K562 (cell line): ENCODE measurements around the gene ATG4D. TPM values are rescaled to one million over a fixed set of nuclear protein-coding genes. Genes with fewer than 3 reads are reported as not detected.

Experiments
- BRD9 ChIP-seq: fragments of 450-650 bp; IDR thresholded peaks from 2 replicates; pipeline ENCODE4 v1.6.1; 2018; ENCODE audit warnings: low read depth; ENCODE audit not compliant: partially characterized antibody
- CREM ChIP-seq: IDR thresholded peaks from 2 replicates; pipeline ENCODE4 v1.6.1; 2014; ENCODE audit warnings: antibody characterized with exemption, low read depth
- CSDE1 ChIP-seq, 2 experiments: fragments of 450-650 bp; IDR thresholded peaks; 2 replicates each; pipeline ENCODE4 v1.6.1; 2016; ENCODE audit warnings: mild to moderate bottlenecking in 1 of 2
- EGR1 ChIP-seq: fragments of 450-650 bp; conservative IDR thresholded peaks from 2 replicates; pipeline ENCODE4 v1.6.1; 2017; ENCODE audit warnings: mild to moderate bottlenecking
- EP300 ChIP-seq: IDR thresholded peaks from 2 replicates; pipeline ENCODE4 v1.6.1; 2012; ENCODE audit warnings: low read length, improper control_type of control experiment
- JUND ChIP-seq, 2 experiments: IDR thresholded peaks; 2 replicates in 1 of 2; 3 replicates in 1 of 2; pipeline ENCODE4 v1.6.1; 2011; ENCODE audit warnings: borderline replicate concordance in 2 of 2, low read depth in 2 of 2, low read length in 2 of 2, improper control_type of control experiment in 1 of 2, missing biosample characterization in 1 of 2, missing genetic modification characterization in 1 of 2, missing genetic modification reagents in 1 of 2
- KLF10 ChIP-seq: fragments of 250-450 bp; sonication (Bioruptor Pico); IDR thresholded peaks from 2 replicates; pipeline ENCODE4 v1.6.1; 2021; ENCODE audit warnings: matching md5 sums
- L3MBTL2 ChIP-seq: fragments of 450-650 bp; IDR thresholded peaks from 2 replicates; pipeline ENCODE4 v1.6.1; 2016; ENCODE audit warnings: mild to moderate bottlenecking, moderate library complexity
- MTF1 ChIP-seq: fragments of 250-450 bp; sonication (Bioruptor Pico); IDR thresholded peaks from 2 replicates; pipeline ENCODE4 v1.9.0; 2021; ENCODE audit warnings: moderate library complexity, mild to moderate bottlenecking, inconsistent platforms, borderline replicate concordance
- MXI1 ChIP-seq: IDR thresholded peaks from 2 replicates; pipeline ENCODE4 v1.6.1; 2011; ENCODE audit warnings: low read depth, mild to moderate bottlenecking, improper control_type of control experiment, low read length
- NFRKB ChIP-seq: fragments of 450-650 bp; IDR thresholded peaks from 2 replicates; pipeline ENCODE4 v1.6.1; 2016; ENCODE audit warnings: low read depth
- NR2C1 ChIP-seq, 2 experiments: fragments of 450-650 bp; IDR thresholded peaks; 2 replicates each; pipeline ENCODE4 v1.6.1; 2017; ENCODE audit warnings: mild to moderate bottlenecking in 2 of 2, antibody characterized with exemption in 1 of 2, inconsistent platforms in 1 of 2, missing compliant biosample characterization in 1 of 2, missing genetic modification characterization in 1 of 2
- POLR3G ChIP-seq: IDR thresholded peaks from 2 replicates; pipeline ENCODE4 v1.6.1; 2011; ENCODE audit not compliant: insufficient read length, insufficient replicate concordance; ENCODE audit errors: extremely low read depth
- RBM15 ChIP-seq: fragments of 200-400 bp; formaldehyde crosslinking; IDR thresholded peaks from 2 replicates; pipeline ENCODE4 v1.6.1; 2018; ENCODE audit warnings: mild to moderate bottlenecking, low read length, moderate library complexity; ENCODE audit not compliant: insufficient read depth
- RBM39 ChIP-seq: fragments of 200-400 bp; formaldehyde crosslinking; optimal IDR thresholded peaks from 2 replicates; pipeline ENCODE3; 2018; ENCODE audit warnings: low read depth, low read length
- RCOR1 ChIP-seq, 2 experiments: IDR thresholded peaks; 2 replicates each; pipeline ENCODE4 v1.6.1; 2012; ENCODE audit warnings: low read depth in 2 of 2, low read length in 2 of 2, borderline replicate concordance in 1 of 2, improper control_type of control experiment in 1 of 2
- U2AF1 ChIP-seq: fragments of 200-400 bp; formaldehyde crosslinking; optimal IDR thresholded peaks from 2 replicates; pipeline ENCODE3; 2017; ENCODE audit warnings: mild to moderate bottlenecking, low read depth, low read length, moderate library complexity
- ZFPM2 ChIP-seq: fragments of 250-450 bp; sonication (Bioruptor Pico); IDR thresholded peaks from 2 replicates; pipeline ENCODE4 v1.5.1; 2022; ENCODE audit warnings: mild to moderate bottlenecking
- ZKSCAN8 ChIP-seq: fragments of 200-800 bp; sonication (Bioruptor generic); IDR thresholded peaks from 2 replicates; pipeline ENCODE4 v1.6.1; 2016; ENCODE audit warnings: missing genetic modification characterization, missing compliant biosample characterization
- ZNF146 ChIP-seq: IDR thresholded peaks from one replicate; pipeline ENCODE4 v1.6.1; 2018; ENCODE audit warnings: missing compliant biosample characterization; ENCODE audit not compliant: unreplicated experiment
- ZNF165 ChIP-seq: fragments of 250-450 bp; sonication (Bioruptor Pico); IDR thresholded peaks from 2 replicates; pipeline ENCODE4 v1.4.0; 2020; ENCODE audit warnings: borderline replicate concordance
- ZNF780A ChIP-seq: fragments of 250-450 bp; sonication (Bioruptor Pico); IDR thresholded peaks from 2 replicates; pipeline ENCODE4 v1.5.0; 2021; ENCODE audit warnings: mild to moderate bottlenecking
- polyA plus RNA-seq, 8 experiments: library from polyadenylated mRNA; depleted of rRNA in 4 of 8; stranded (reverse) in 5 of 8; unstranded in 3 of 8; fragments of >200 nt; fragmentation: Nextera tagmentation in 2 of 8; fragmentation: Illumina TruSeq in 1 of 8; extraction: Ambion mirVana in 2 of 8; extraction: Trizol in 1 of 8; gene quantifications; 2 replicates each; pipeline versions ENCODE4 v1.2.1 to v1.2.3, GENCODE V29; 2011 to 2014; ENCODE audit warnings: inconsistent platforms in 1 of 8, missing spikeins in 1 of 8
- total RNA-seq, 7 experiments: library from RNA; depleted of rRNA in 6 of 7; stranded (reverse); fragments of >200 nt in 6 of 7; fragmentation: Illumina TruSeq in 2 of 7; extraction: Trizol in 2 of 7; gene quantifications; 2 replicates each; pipeline versions ENCODE4 v1.2.1 to v1.2.3, GENCODE V29; 2011 to 2021; ENCODE audit warnings: low replicate concordance in 1 of 7
- TF ChIP-seq, protein P1 (sequence below): fragments of 250-450 bp; sonication (Bioruptor Pico); IDR thresholded peaks from 2 replicates; pipeline ENCODE4 v1.5.1; 2021; ENCODE audit warnings: mild to moderate bottlenecking
- TF ChIP-seq, protein P2 (sequence below): fragments of 450-650 bp; formaldehyde crosslinking; IDR thresholded peaks from 2 replicates; pipeline ENCODE4 v1.4.0; 2020; ENCODE audit warnings: mild to moderate bottlenecking, moderate library complexity
- TF ChIP-seq, protein P3 (sequence below): fragments of 250-450 bp; sonication (Bioruptor Pico); IDR thresholded peaks from 2 replicates; pipeline ENCODE4 v1.8.0; 2021; ENCODE audit warnings: mild to moderate bottlenecking, moderate library complexity

ATG4D gene
- total and polyA plus RNA-seq, 9 of the 15 experiments (the other 6 are each of a cell fraction or from before 2014, with no cell fraction given): 0.51 to 66.1 (median 22.9) TPM

DNA sequence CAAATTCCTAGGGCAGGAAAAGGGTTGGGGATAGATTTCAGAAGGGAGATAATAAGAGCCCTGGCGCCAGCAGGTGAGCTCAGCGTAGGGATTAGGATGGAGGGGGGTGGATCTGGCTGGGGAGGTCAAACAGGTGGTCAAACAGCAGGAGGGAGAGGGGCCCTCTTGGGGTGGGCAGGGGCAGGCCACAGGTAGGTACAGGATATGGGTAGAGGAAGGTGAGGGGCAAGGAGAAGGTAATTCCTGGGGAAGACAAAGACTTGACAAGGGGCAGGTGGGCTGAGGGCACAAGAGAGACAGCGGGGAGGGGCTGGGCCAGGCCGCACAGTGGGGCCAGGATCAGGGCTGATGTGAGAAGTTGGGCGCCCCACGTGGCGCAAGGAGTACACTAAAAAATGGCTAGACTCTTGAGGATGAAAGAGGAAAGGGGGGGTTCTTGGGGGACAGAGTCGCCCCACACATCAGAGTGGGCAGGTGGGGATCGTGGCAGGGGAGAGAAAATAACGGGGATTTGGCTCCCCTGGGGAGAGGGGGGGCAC lies 21.4 kb downstream of the ATG4D start (continued):
- no peak for TF ChIP-seq MTF1 (CRISPR knock-in tag)
- TF ChIP-seq, protein P1, sequence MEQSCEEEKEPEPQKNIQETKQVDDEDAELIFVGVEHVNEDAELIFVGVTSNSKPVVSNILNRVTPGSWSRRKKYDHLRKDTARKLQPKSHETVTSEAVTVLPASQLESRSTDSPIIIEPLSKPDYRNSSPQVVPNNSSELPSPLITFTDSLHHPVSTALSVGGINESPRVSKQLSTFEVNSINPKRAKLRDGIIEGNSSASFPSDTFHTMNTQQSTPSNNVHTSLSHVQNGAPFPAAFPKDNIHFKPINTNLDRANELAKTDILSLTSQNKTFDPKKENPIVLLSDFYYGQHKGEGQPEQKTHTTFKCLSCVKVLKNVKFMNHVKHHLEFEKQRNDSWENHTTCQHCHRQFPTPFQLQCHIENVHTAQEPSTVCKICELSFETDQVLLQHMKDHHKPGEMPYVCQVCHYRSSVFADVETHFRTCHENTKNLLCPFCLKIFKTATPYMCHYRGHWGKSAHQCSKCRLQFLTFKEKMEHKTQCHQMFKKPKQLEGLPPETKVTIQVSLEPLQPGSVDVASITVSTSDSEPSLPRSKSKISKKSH: no peak
- TF ChIP-seq RBM15: no peak
- no peak for TF ChIP-seq ZNF146 (CRISPR knock-in tag)
- TF ChIP-seq ZNF165 (CRISPR knock-in tag): no peak
- no peak for TF ChIP-seq POLR3G
- no peak for TF ChIP-seq L3MBTL2
- no peak for TF ChIP-seq JUND (IDR thresholded peaks at IDR 0.05; ENCODE audit: borderline replicate concordance, low read depth, low read length)
- TF ChIP-seq JUND (tag; IDR thresholded peaks at IDR 0.05; ENCODE audit: borderline replicate concordance, low read depth, low read length): no peak
- TF ChIP-seq ZKSCAN8 (CRISPR knock-in tag): no peak
- TF ChIP-seq RBM39: no peak
- TF ChIP-seq EGR1: no peak
- no peak for TF ChIP-seq EP300
- no peak for TF ChIP-seq KLF10 (CRISPR knock-in tag)
- 0 out of 2 replicates have a peak, but pooled peaks have one; percentile 72 for TF ChIP-seq NFRKB
- TF ChIP-seq ZNF780A (CRISPR knock-in tag): no peak
- TF ChIP-seq CSDE1 (IDR thresholded peaks at IDR 0.05): no peak
- peak; percentile 58 for TF ChIP-seq MXI1
- no peak for TF ChIP-seq U2AF1
- TF ChIP-seq, protein P2, sequence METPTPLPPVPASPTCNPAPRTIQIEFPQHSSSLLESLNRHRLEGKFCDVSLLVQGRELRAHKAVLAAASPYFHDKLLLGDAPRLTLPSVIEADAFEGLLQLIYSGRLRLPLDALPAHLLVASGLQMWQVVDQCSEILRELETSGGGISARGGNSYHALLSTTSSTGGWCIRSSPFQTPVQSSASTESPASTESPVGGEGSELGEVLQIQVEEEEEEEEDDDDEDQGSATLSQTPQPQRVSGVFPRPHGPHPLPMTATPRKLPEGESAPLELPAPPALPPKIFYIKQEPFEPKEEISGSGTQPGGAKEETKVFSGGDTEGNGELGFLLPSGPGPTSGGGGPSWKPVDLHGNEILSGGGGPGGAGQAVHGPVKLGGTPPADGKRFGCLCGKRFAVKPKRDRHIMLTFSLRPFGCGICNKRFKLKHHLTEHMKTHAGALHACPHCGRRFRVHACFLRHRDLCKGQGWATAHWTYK (CRISPR knock-in tag): no peak
- no peak for TF ChIP-seq ZFPM2
- TF ChIP-seq CREM: no peak; the same call in 1 of the 2 replicates
- TF ChIP-seq BRD9: no peak
- TF ChIP-seq RCOR1 (IDR thresholded peaks at IDR 0.05; ENCODE audit: borderline replicate concordance in 1 of 2, low read depth in 2 of 2, low read length in 2 of 2): 0 out of 4 replicates have a peak, but pooled peaks of 1 of the 2 experiments have one; percentile 7
- 0 out of 2 replicates have a peak, but pooled peaks have one; percentile 23 for TF ChIP-seq NR2C1 (IDR thresholded peaks at IDR 0.05)
- TF ChIP-seq NR2C1 (tag; IDR thresholded peaks at IDR 0.05): no peak
- TF ChIP-seq, protein P3, sequence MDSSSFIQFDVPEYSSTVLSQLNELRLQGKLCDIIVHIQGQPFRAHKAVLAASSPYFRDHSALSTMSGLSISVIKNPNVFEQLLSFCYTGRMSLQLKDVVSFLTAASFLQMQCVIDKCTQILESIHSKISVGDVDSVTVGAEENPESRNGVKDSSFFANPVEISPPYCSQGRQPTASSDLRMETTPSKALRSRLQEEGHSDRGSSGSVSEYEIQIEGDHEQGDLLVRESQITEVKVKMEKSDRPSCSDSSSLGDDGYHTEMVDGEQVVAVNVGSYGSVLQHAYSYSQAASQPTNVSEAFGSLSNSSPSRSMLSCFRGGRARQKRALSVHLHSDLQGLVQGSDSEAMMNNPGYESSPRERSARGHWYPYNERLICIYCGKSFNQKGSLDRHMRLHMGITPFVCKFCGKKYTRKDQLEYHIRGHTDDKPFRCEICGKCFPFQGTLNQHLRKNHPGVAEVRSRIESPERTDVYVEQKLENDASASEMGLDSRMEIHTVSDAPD: no peak
